HG03565 (cell line): ENCODE data around the gene MST1R.

Experiments
- ATAC-seq: cut with Tn5 transposase; IDR thresholded peaks from one replicate; pipeline ENCODE4 v1.9.1; 2021; ENCODE audit warnings: mild to moderate bottlenecking, moderate library complexity; ENCODE audit not compliant: unreplicated experiment

MST1R gene

GRCh38 chr3:49841806-49842205 is 61.9 kb downstream of the MST1R start:
- ATAC-seq: no peak

- no peak for ATAC-seq
Measured at GRCh38 chr3:49841126-49841696, 62.5 kb downstream of the MST1R start.

GRCh38 chr3:49840388-49840787 is 63.3 kb downstream of the MST1R start:
- no peak for ATAC-seq

GRCh38 chr3:49839193-49839809 is 64.4 kb downstream of the MST1R start:
- no peak for ATAC-seq
